Daoy (cell line): Measurements from ENCODE around the gene OR5AK2. TPM values are rescaled to one million over a fixed set of nuclear protein-coding genes. Genes with fewer than 3 reads are reported as not detected.
"Not testable (repeated sequence)": the region's sequence is repeated elsewhere in the genome, so short reads cannot be mapped to it uniquely, and the experiment has no call there.

Source experiments
- DNase-seq: peaks from one replicate; pipeline ENCODE4 v3.0.0-alpha.2; 2015; ENCODE audit warnings: low read depth
- total RNA-seq: library from RNA; depleted of rRNA; stranded (reverse); fragments of >200 nt; shearing (Covaris generic); gene quantifications from 2 replicates; pipeline ENCODE4 v1.2.3, GENCODE V29; 2014; rRNA removed

Gene OR5AK2
- total RNA-seq = not detected in 2 replicates

- DNase-seq = no peak
Measured at GRCh38 chr11:56988614-56989013, at the start of gene OR5AK2. Gene OR5AK2 (plus strand): TSS chr11:56988914. CDS start chr11:56988914, 0 bp downstream.

GRCh38 chr11:56945526-56945925 lies 43.2 kb upstream of the OR5AK2 start:
- not testable (repeated sequence) for DNase-seq

GRCh38 chr11:56948991-56949515 lies 39.7 kb upstream of the OR5AK2 start:
- no peak for DNase-seq

- no peak for DNase-seq
Measured at GRCh38 chr11:56950510-56950909, 38.2 kb upstream of the OR5AK2 start.

- not testable (repeated sequence) for DNase-seq
Measured at GRCh38 chr11:56953907-56954306, 34.8 kb upstream of the OR5AK2 start.

GRCh38 chr11:56961609-56962008 lies 27.1 kb upstream of the OR5AK2 start:
- DNase-seq = no peak

GRCh38 chr11:56967726-56968125 lies 21.0 kb upstream of the OR5AK2 start:
- DNase-seq = no peak

- DNase-seq = no peak
Measured at GRCh38 chr11:56968524-56968923, 20.2 kb upstream of the OR5AK2 start.

- DNase-seq = no peak
Measured at GRCh38 chr11:56977314-56977713, 11.4 kb upstream of the OR5AK2 start.

GRCh38 chr11:56990702-56991101 lies 2.0 kb downstream of the OR5AK2 start:
- no peak for DNase-seq

- DNase-seq = no peak
Measured at GRCh38 chr11:56994532-56994931, 5.8 kb downstream of the OR5AK2 start.

GRCh38 chr11:57001674-57002401 lies 13.1 kb downstream of the OR5AK2 start:
- no peak for DNase-seq

- DNase-seq = no peak
Measured at GRCh38 chr11:57008373-57008772, 19.7 kb downstream of the OR5AK2 start.

GRCh38 chr11:57015679-57016078 lies 27.0 kb downstream of the OR5AK2 start:
- no peak for DNase-seq

- no peak for DNase-seq
Measured at GRCh38 chr11:57031556-57031955, 42.8 kb downstream of the OR5AK2 start.

Other genes starting within 250 kb of the OR5AK2 start
- gene OR9G4, start 240.2 kb upstream of the OR5AK2 start, total RNA-seq = not detected in 2 replicates
- under 0.01 and 0.03 TPM in 2 replicates for gene LRRC55, start 193.0 kb downstream of the OR5AK2 start, total RNA-seq
- gene APLNR, start 248.3 kb downstream of the OR5AK2 start, total RNA-seq = not detected in 2 replicates